GM21576 (cell line): Measurements from ENCODE around the gene OR9Q1.
"Not testable (repeated sequence)": the region's sequence is repeated elsewhere in the genome, so short reads cannot be mapped to it uniquely, and the experiment has no call there.

Experiments
- ATAC-seq: cut with Tn5 transposase; IDR thresholded peaks from one replicate; pipeline ENCODE4 v1.9.1; 2021; ENCODE audit warnings: mild to moderate bottlenecking, moderate library complexity; ENCODE audit not compliant: unreplicated experiment

OR9Q1 gene

DNA sequence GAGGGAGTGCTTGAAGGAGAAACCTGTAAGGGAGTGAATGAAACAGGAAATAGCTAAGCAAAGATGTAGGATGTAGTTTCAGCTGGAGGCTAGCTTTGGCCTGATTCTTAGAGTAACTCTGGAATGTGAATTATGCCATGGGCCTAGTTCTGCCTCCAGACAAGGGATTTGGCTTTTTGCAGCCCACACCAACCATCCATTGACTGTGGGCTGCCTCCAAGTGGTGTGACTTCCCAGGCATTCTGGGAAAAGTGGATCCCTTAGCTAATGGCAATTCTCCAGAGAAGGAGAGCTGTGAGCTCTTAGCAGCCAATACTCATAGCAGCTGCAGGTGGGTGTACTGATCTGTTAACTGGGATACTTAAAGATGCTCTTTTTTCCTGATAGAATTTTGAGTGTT is 103.7 kb downstream of the OR9Q1 start:
- no peak for ATAC-seq

DNA sequence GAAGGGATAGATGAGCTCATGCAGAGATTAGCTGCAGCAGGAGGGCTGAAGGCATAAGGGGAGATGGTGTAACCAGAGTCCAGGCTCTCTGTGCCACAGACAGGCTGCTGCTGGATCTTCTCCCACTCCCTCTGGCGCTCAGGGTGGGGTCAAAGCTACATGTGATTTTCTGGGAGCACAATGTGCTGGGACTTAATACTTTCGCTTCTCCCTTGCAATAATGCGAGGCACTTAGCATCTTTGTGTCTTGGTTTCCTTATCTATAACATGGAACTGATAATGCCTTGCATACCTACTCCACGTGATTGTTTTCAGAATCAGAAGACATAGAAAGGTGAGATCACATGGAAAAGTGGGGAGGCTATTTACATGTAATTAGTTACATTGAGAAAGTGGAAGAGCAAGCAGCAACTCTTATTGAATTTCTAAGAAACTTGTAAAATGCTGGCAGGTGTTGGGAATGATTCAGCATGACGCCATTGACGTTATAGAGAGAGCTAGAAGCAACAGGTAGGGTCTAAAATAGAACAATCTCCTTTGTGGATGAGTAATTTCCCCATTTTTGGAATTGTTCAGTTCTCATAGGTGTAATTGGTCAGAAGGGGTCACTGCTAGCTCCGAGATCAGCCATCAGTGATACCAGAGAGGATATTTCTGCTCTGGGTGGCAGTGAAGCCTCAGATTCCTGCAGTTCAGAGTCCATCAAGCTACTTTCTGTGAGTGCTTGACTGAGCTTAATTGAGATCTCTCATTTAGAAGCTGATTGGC is 109.8 kb downstream of the OR9Q1 start:
- ATAC-seq, result no peak

DNA sequence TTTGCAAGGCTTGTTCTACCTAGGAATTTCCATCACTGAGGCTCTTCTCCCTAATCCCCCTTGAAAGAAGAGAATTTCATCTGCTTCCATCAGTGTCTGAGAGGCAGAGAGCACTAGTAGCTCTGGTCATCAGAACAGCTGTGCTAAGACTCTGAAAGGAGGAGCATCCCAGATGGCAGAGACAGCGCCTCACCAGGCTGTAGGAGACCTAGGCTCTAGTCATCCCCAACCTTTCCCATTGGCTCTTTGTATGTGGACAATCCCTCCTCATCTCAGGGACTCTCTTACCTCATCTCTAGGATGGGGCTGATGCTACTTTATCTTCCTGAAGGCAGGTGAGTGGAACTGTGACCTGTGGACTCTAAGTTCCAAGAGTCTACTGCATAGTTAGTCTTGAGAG is 110.5 kb downstream of the OR9Q1 start:
- ATAC-seq, result no peak

DNA sequence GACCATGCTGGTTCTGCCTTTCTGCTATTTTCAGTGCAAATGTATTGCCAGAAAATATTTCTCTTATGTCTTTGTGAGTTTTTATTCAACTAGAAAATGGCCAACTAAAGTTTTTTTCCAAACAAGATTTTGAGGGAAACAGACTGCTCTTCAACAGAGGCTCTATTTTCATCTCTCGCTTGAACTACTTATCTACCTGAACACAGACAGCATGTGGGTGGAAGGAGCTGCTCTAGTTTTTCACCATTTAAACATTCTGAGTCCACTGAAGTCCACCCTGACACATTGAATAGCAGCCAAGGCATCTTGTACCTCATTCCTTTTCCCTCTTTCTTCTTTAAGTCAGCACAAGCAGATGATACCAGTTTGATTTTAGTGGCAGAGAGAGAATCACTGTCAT is 111.5 kb downstream of the OR9Q1 start:
- ATAC-seq, result no peak

DNA sequence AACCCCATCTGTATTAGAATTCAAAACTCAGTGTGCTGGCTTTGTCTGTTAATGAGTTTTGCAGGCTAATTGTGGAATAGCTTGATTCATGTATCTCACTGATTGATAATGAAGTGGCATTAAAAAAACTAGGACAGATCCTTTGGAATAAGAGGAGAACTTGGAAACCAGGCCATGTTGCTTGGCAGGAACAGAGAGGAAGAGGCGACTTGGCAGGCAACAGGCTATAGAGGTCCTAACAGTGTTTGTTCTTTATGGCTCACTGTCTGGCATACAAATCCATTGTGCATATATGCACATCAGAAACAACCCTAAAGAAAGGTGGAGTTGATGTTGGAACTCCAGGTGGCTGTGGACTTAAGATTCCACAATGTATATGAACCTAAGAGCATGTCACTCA is 119.1 kb downstream of the OR9Q1 start:
- no peak for ATAC-seq

DNA sequence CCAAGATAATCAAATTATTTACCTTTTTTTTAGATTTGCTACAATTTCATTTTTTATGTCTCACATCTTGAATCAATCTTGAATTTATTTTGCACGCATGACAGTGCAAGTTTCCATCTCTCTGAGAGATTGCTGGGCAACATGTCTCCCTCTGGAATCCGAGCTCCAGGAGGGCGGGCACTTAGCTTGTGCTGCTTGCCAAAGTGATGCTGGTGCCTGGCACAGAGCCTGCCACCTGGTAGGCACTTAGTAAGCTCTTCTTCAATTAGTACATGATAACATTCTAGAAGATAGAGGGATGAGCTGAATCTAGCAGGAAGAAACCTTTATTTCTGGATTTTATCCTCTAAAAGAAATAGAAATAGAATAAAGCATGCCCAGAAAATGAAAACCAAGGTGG is 129.1 kb downstream of the OR9Q1 start:
- no peak for ATAC-seq

DNA sequence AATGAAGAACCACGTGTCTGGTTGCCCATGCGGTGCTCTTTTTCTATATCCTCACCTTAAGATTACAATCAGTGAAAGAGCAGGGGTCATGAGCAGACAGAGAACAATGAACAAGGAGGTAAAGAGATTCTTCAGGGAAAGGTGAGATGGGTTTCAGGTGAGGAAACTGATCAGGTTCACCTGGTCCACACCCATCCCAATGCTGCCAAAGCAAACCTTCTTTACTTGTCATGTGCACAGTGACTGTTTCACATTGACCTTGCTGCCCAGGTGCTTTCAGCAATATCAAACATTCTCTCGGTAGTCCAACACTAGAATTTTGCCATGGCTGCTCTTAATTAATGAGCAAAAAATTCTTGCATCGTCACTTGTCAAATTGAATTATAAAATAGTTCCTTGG is 140.7 kb downstream of the OR9Q1 start:
- ATAC-seq, result no peak

DNA sequence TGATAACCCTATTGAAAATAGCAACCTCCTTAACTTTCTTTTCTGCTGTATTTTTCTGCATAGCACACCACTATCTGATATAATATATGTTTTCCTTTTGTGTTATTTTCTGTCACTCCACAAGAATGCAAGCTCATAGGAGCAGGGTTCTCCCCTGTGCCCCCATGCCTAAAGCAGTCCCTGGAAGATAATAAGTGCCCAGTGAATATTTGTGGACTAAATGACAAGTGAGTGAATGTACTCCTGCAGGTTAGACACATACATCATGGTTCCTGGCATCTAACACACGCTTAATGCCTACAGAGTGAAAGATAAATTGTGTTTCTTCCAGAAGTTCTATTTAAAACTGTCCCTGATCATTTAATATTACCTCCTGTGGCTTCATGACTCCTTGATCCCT is 141.3 kb downstream of the OR9Q1 start:
- ATAC-seq, result no peak

DNA sequence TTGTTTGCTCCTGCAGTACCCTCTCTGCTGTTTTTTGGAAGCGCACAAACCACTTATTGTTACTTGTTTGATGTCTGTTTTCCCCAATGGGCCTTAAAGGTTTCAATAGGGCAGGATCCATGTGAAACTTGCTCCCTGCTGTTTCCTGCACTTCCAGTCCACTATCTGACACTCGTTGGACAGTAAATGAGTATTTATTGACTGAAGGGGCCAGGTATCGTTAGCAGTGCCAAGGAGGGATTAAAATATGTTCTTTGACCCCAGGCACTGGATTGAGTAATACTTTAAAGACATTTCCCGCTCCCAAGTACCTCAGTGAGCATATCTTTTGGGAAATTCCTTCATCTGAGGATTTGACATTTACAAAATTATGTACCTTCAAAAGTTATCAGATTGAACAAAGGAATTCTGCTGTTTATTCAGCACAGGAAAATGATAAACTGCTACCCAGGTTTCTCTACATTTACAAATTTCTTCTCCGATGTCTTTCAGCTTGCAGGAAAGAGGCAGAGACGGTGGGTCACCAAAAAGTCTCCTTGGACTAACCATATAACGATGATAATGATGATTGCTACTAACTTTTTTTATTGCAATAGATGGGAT is 141.9 kb downstream of the OR9Q1 start:
- ATAC-seq, result no peak

DNA sequence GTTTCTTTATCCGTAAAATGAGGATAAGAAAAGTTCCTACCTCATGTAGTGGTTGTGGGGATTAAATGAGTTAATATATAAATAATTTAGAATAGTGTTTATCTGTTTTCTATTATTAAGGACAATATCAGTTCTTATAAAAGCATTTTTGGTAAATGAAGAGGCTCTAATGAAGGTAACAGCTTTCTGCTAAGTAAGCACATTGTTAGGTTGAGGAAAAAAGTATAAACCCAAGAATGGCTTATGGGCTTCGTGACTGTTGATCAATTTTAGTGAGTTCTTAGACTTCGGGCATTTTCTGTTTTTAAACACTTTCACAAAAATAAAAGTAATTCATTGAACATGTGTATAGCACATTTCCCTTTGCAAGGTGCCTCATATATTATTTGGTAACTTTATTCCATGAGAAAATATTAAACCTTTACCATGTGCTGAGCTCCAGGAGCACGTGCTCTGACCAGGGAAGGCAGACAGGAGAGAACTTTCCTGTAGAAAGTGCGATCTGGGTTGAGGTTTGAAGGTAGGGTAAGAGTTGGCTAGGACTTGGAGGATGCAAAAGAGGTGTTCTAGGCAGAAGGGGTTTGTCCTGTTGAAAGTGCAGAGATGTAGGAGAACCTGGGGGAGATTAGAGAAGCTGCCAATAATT is 153.9 kb downstream of the OR9Q1 start:
- no peak for ATAC-seq

DNA sequence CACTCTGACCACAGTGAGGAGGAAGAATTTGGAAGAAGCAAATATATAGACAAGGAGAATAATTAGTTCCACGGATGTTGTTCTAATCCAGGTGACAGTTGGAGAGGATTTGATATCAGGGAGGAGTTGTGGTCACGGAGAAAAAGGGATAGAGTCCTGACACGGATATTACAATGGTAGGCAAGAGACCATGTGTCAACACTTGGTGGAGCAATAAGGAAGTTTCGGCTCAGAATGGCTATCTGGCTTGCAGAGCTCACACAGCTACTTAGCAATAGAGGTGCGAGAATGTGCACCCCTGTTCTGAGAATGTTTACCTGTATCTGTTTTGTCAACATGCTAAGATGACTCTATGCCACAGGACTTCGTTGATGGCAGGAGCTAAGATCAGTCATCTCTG is 154.8 kb downstream of the OR9Q1 start:
- no peak for ATAC-seq

DNA sequence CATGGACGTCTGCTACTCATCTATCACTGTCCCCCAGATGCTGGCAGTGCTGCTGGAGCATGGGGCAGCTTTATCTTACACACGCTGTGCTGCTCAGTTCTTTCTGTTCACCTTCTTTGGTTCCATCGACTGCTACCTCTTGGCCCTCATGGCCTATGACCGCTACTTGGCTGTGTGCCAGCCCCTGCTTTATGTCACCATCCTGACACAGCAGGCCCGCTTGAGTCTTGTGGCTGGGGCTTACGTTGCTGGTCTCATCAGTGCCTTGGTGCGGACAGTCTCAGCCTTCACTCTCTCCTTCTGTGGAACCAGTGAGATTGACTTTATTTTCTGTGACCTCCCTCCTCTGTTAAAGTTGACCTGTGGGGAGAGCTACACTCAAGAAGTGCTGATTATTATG is 156.0 kb downstream of the OR9Q1 start:
- no peak for ATAC-seq

DNA sequence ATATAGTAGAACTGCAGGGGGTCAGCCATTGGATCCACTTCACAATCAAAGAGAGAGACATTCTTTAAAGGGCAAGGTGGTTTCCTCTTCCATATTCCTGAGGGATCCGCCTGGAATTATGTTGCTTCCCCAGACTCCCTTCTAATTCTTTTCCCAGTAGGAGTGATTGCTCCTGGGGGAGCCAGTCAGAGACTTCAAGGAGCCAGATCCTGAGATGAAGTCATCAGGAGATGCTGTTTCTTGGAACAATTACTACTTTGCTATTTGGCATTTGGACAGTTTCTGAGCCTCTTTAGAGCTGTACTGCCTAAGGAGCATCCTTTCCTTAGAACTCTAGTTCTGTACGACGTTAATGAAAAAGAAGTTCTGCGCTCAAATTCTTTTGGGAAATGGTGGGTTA is 163.3 kb downstream of the OR9Q1 start:
- ATAC-seq, result no peak

DNA sequence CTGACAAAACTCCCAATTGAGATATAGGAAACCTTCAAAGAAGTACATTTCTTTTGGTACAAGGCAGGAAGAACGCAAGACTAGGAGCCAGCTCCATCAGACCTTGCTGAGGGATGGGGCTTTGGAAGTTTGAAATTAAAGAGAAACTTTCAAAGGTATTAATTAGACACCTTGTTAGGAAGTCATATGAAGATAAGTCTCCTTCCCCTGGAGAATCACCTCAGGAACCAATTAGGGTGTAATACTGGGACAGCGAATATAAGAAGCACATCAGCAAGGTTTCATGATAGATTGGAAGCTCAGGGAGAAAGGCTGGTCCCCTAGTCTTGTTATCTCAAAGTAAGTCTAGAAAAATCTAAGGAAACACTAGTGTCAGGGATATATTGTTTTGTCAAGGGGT is 165.1 kb downstream of the OR9Q1 start, which contains the start of gene OR9Q2:
Gene OR9Q2 (plus strand): TSS at position 301 of the 400 bp plus-strand sequence. CDS start 1,421 bp downstream, outside the sequence.
- no peak for ATAC-seq

DNA sequence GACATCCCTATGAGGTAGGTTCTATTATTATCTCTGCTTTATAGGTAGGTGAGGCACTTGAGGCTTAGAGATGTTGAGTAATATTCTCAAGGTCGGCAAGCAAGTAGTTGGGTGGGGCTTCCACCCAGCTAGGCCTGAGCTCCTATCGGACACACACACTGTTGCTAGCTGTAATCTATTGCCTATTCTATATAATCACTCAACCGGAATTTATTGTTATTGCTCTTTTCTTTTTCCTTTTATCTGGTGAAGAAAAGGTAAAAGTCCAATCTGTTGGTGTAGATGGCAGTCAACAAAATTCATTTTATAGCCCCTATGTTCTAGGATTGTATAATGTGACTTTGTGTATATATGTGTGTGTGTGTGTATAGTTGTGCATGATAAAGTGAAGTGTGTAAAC is 168.5 kb downstream of the OR9Q1 start:
- no peak for ATAC-seq

DNA sequence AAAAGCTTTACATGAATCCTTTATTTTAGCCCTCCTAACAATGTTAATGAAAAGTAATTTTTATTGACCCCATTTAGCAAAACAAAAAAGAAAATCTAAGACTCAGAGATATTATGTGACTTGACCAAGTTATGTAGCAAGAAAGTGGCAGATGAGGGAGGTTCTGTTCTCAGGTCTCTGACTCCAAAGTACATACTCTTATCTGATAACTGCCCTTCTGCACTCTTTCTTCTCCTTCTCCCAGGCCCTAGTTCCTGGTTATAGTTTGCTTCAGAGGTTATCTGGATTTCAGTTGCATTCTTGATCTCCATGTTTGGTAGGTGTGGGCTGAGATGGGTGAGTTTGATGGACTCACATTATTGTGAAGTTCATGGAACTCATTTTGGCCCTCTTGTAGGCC is 169.7 kb downstream of the OR9Q1 start:
- no peak for ATAC-seq

DNA sequence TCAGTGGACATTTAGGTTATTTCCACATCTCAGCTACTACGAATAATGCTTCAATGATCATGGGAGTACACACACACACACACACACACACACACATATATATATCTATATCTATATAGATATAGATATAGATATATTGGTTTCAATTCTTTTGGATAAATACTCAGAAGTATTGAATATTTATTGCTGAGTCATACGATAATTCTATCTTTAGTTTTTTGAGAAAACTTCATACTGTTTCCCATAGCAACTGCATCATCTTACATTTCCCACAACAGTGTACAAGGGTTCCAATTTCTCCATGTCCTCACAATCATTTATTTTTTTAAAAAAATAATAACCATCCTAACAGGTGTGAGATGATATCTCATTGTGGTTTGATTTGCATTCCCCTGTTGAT is 172.3 kb downstream of the OR9Q1 start:
- no peak for ATAC-seq

DNA sequence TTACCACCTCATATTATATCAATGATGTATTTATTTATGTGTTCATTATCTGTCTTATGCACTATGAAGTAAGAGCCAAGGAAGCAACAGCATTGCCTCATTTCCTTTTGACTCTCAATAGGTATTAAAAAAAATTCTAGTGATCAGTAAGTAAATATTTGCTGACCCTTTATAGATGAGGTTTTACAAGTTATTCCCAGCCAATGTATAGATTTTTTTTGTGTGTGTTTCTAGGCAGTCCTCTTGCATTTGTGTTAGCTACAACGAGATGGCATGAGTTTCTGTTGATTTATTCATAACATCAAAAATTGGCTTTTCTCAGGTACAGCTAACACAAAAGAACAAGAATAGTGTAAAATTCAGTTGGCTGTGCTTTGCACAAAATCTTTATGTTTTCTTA is 175.6 kb downstream of the OR9Q1 start:
- no peak for ATAC-seq

DNA sequence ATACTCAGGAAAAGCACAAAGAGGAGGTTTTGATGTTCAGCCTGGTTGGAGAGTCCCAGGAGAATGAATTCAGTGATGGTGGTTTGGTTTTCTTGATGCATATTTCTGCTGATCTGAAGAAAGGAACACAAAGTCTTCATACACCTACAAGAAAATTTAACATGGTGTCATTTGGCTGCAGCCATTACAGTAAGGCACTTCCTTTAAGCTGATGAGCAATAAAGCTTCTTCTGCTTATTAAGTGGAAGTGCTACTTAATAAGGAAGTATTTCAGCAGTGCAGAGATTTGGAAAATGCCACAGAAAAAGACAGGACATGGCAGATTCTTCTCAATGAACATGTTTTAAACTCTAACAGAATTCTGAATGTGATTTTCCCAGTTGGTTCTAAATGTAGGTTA is 180.4 kb downstream of the OR9Q1 start, which contains the start of gene OR1S2:
Gene OR1S2 (minus strand): TSS at position 101 of the 400 bp plus-strand sequence. CDS start 0 bp downstream, at position 101.
- ATAC-seq, result no peak

DNA sequence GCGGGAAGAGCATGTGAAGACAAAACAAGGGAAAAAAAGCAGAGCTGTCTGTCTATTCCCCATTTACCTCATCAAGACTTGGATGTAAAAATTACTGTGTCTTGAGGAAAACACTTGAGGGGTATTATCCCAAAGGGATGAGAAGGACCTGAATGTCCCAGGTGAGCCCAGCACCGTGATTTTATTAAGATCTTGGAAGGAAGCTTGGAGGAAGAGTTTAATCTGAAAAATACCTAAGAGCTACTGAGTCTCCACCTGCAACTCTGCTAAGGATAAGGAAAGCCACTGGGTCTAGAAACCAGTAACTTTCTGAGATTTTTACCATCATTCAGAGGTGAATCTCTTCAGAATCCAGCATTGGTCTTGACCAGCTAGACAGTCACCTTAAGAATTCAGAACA is 188.7 kb downstream of the OR9Q1 start, which contains the start of gene OR1S1:
Gene OR1S1 (plus strand): TSS at position 301 of the 400 bp plus-strand sequence.
- not testable (repeated sequence) for ATAC-seq

DNA sequence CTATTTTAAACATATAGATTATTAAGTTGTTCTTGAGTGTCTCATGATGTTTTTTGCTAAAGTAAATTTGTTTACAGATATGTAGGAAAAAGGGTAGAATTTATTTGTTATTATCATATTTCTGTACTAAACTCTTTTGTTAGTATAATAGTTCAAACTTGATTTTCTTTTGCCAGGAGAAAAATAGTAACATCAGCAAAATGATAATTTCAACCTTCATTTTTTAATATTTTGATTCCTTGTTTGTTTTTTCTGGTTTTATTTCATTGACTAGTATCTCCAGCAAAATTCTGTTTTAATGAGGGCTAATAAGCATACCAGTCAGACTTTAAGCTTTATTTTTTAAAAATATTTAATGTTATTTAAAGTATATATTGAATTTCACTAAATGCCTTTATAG is 192.8 kb downstream of the OR9Q1 start:
- ATAC-seq, result no peak

DNA sequence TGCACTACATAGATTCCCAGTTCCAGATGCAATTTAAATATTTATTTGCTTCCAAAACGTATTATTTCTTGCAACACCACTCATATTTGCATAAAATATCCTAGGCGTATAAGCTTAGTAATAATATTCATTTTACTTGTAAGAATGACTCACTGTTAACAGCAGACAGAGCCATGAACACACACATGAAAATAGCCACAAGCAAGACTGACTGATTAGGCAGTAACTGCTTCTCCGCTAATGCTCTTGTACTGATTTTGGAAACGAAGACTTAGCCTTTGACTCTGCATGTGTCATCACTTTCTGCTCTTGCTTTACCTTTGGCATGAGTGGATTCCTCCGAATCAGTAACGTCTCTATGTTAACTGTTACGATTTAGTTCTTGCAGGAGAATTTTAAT is 199.0 kb downstream of the OR9Q1 start:
- no peak for ATAC-seq
